PC-9 (cell line): Measurements from ENCODE around the gene HBS1L.

ENCODE experiments used
- CTCF ChIP-seq: fragments of 200-600 bp; sonication (generic); conservative IDR thresholded peaks from 2 replicates; pipeline ENCODE4 v1.6.1; 2017; ENCODE audit warnings: mixed run types, antibody characterized with exemption, mild to moderate bottlenecking, moderate library complexity
- EZH2 ChIP-seq: fragments of 200-600 bp; sonication (generic); IDR thresholded peaks from 2 replicates; pipeline ENCODE4 v1.8.0; 2017; ENCODE audit warnings: antibody characterized with exemption, low read depth

GRCh38 chr6:134961366-134961765 is 93.3 kb downstream of the HBS1L start:
- TF ChIP-seq CTCF, result no peak
- no peak for TF ChIP-seq EZH2
